ENCODE measurements around the gene UBP1. TPM values are rescaled to one million over a fixed set of nuclear protein-coding genes. Genes with fewer than 3 reads are reported as not detected.
"Not testable (repeated sequence)": the region's sequence is repeated elsewhere in the genome, so short reads cannot be mapped to it uniquely, and the experiment has no call there.

Gene UBP1
- total RNA-seq, 4 donors from 2014 or later = 45.6 to 77.0 (median 63.0) TPM

DNA sequence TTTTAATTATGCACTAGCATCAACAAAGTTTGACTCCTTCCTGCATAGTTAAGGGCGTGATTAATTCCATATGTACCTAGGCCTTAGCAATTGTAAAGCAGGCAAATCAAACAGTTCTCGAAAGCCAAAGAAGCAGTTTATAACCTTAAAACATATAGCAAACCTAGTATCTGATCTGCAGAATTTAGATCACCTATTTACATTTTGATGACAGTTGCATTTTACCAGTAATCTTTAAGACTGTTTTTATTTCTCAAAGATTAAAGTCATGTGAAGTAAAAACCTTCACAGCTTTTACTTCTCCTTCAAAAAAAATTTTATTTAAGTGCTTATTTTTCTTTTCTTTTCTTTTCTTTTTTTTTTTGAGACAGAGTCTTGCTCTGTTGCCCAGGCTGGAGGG lies 20.9 kb upstream of the UBP1 start:
- ATAC-seq (ENCODE audit: low FRiP score) = no peak
- DNase-seq (ENCODE audit: low spot score) = no peak
- TF ChIP-seq, protein P1, sequence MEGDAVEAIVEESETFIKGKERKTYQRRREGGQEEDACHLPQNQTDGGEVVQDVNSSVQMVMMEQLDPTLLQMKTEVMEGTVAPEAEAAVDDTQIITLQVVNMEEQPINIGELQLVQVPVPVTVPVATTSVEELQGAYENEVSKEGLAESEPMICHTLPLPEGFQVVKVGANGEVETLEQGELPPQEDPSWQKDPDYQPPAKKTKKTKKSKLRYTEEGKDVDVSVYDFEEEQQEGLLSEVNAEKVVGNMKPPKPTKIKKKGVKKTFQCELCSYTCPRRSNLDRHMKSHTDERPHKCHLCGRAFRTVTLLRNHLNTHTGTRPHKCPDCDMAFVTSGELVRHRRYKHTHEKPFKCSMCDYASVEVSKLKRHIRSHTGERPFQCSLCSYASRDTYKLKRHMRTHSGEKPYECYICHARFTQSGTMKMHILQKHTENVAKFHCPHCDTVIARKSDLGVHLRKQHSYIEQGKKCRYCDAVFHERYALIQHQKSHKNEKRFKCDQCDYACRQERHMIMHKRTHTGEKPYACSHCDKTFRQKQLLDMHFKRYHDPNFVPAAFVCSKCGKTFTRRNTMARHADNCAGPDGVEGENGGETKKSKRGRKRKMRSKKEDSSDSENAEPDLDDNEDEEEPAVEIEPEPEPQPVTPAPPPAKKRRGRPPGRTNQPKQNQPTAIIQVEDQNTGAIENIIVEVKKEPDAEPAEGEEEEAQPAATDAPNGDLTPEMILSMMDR (IDR thresholded peaks at IDR 0.05) = no peak

DNA sequence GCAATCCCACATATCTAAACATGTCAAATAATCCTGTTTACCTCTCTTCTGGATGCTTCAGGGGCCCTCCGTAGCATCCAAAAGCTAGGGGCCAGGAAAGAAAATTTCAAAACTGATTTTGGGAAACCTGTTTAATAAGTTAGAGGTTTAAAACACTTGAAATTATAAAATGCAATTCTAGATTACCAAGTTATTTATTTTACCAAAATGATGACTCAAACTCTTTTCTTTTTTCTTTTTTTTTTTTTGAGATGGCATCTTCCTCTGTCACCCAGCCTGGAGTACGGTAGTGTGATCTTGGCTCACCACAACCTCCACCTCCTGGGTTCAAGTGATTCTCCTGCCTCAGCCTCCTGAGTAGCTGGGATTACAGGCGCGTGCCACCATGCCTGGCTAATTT lies 19.4 kb upstream of the UBP1 start:
- DNase-seq (ENCODE audit: low spot score); ATAC-seq (ENCODE audit: low FRiP score): not testable (repeated sequence)

DNA sequence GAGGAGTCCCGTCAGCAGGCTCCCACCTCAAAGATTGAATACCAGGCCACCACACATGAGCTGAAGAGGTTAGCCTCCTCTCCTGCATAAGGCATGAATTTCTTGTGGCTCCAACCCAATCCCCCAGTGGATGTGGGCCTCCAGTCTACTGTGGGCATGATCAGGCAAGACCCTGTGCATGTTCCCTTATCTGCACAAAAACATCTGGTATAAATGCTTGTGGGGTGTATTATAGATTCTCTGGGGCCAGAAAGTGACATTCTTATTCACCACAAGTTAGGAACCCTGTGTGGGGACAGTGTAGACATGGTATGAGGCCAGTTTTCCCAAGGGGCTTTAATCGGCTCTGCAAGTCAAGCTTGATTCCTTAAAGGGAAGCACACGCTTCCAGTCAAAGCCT lies 18.2 kb upstream of the UBP1 start:
- TF ChIP-seq, protein P1 (IDR thresholded peaks at IDR 0.05) = no peak
- no peak for ATAC-seq (ENCODE audit: low FRiP score)
- no peak for DNase-seq (ENCODE audit: low spot score)

DNA sequence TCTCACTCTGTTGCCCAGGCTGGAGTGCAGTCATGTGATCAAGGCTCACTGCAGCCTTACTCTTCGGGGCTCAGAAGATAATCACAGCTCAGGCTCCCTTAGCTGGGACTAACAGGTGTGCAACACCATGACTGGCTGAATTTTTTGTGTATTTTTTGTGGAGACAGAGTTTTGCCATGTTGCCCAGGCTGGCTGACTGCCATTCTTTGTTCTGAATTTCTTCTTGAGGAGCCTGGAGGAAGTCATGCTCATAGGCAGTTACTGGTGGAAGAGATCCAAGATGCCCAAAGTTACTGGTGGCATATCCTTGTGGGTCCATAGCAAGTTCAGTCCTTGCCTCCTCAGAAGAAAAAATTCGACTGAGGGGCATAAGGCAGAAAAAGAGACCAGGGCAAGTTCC lies 16.6 kb upstream of the UBP1 start:
- ATAC-seq (ENCODE audit: low FRiP score) (no peak), DNase-seq (ENCODE audit: low spot score) (no peak)
- TF ChIP-seq, protein P1 (IDR thresholded peaks at IDR 0.05) = no peak

DNA sequence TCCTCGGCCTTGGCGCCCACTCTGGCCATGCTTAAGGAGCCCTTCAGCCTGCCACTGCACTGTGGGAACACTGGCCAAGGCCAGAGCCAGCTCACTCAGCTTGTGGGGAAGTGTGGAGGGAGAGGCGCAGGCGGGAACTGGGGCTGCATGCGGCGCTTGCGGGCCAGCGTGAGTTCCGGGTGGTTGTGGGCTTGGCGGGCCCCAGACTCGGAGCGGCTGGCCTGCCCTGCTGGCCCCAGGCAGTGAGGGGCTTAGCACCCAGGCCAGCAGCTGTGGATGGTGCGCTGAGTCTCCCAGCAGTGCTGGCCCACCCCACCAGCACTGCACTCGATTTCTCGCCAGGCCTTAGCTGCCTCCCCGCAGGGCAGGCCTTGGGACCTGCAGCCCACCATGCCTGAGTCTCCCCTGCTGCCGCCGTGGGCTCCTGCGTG lies 13.1 kb upstream of the UBP1 start:
- TF ChIP-seq, protein P1 (IDR thresholded peaks at IDR 0.05) = no peak
- DNase-seq (ENCODE audit: low spot score) (no peak), ATAC-seq (ENCODE audit: low FRiP score) (no peak)

DNA sequence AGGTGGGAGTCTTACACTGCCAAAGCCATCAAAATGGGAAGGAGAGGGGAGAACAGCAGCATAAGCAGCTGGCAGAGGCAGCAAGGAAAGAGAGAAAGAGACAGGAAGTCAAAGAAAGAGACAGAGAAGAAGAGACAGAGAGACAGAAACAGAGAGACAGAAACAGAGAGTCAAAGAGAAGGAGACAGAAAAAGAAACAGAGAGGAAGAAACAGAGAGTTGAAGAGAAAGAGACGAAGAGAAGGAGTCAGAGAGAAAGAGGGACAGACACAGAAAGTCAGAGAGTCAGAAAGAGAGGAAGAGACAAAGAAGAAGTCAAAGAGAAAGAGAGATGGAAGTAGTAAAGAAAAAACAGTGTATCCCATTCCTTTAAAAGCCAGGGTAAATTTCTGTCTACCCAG lies 11.8 kb upstream of the UBP1 start:
- not testable (repeated sequence) for DNase-seq (ENCODE audit: low spot score); ATAC-seq (ENCODE audit: low FRiP score)

DNA sequence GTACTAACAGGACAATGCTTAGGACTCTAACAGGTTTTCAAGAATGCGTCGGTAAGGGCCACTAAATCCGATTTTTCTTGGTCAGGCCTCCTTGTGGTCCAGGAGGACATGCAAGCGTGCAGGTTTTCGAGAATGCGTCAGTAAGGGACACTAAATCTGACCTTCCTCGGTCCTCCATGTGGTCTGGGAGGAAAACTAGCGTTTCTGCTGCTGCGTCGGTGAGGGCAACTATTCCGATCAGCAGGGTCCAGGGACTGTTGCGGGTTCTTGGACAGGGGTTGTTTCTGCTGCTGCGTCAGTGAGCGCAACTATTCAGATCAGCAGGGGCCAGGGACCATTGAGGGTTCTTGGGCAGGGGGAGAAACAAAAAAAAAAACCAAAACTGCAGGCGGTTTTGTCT lies 7.8 kb upstream of the UBP1 start:
- ATAC-seq (ENCODE audit: low FRiP score) = no peak
- DNase-seq (ENCODE audit: low spot score) = no peak
- TF ChIP-seq, protein P1 (IDR thresholded peaks at IDR 0.05) = no peak

DNA sequence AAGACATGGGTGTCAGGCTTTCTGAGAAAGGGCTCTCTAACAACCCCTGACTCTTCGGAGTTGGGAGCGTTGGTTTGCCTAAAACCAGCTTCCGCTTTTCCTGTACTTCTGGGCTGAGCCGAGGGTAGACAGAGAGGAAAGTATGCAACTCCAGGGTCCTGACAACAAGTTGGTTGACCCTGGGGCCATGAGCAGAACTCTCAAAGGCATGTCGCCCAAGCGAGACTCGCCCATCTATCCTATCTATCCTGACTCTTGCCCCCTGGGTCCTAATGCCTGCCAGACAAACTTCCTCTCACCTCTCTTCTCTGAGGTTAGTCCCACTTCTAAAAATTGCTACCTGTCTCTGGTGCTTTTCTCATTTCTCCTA lies 7.0 kb upstream of the UBP1 start:
- not testable (repeated sequence) for DNase-seq (ENCODE audit: low spot score); ATAC-seq (ENCODE audit: low FRiP score)

DNA sequence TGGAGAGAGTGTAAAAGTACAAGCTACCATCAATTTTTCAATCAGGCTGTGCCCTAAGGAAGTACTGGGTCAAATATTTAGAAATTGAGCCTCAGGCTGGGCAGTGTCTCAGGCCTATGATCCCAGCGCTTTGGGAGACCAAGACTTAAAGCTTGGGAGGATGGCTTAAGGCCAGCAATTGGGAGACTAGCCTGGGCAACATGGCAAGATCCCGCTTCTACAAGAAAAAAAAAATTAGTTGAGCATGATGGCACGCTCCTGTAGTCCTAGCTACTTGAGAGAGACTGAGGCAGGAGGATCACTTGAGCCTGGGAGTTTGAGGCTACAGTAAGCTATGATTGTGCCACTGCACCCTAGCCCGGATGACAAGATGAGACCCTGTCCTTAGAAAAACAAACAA lies 2.0 kb upstream of the UBP1 start:
- no peak for DNase-seq (ENCODE audit: low spot score)
- no peak for ATAC-seq (ENCODE audit: low FRiP score)
- TF ChIP-seq, protein P1 (IDR thresholded peaks at IDR 0.05) = no peak

Data from omental fat pad (tissue), 4 donors.